Brain pericyte (primary cell): ENCODE measurements around the gene NCAPH2.
"Not testable (repeated sequence)": the region's sequence is repeated elsewhere in the genome, so short reads cannot be mapped to it uniquely, and the experiment has no call there.

Experiments
- DNase-seq: peaks from one replicate; pipeline ENCODE4 v3.0.0-alpha.2; 2012; ENCODE audit warnings: low read depth, low spot score

The NCAPH2 gene

GRCh38 chr22:50517495-50518260 is 9.7 kb downstream of the NCAPH2 start:
- no peak for DNase-seq

- no peak for DNase-seq
Measured at GRCh38 chr22:50518606-50519005, 10.6 kb downstream of the NCAPH2 start.

GRCh38 chr22:50519151-50519550 is 11.1 kb downstream of the NCAPH2 start:
- no peak for DNase-seq

GRCh38 chr22:50520184-50520583 is 12.2 kb downstream of the NCAPH2 start:
- not testable (repeated sequence) for DNase-seq

- no peak for DNase-seq
Measured at GRCh38 chr22:50520826-50521453, 12.9 kb downstream of the NCAPH2 start.

GRCh38 chr22:50521710-50522109 is 13.7 kb downstream of the NCAPH2 start:
- DNase-seq = no peak

GRCh38 chr22:50522208-50522805 is 14.3 kb downstream of the NCAPH2 start:
- no peak for DNase-seq

- no peak for DNase-seq
Measured at GRCh38 chr22:50522806-50523438, 14.9 kb downstream of the NCAPH2 start.

GRCh38 chr22:50523458-50523805 is 15.4 kb downstream of the NCAPH2 start:
- DNase-seq = no peak

- DNase-seq = no peak
Measured at GRCh38 chr22:50523806-50524675, 16.0 kb downstream of the NCAPH2 start.

- no peak for DNase-seq
Measured at GRCh38 chr22:50524676-50525103, 16.7 kb downstream of the NCAPH2 start.

GRCh38 chr22:50525104-50525857 is 17.3 kb downstream of the NCAPH2 start, which contains the start of gene SCO2:
SCO2 (minus strand) TSS chr22:50525598; CDS start chr22:50524411, 1,187 bp downstream.
- peak; percentile 89 for DNase-seq

- no peak for DNase-seq
Measured at GRCh38 chr22:50525858-50526107, 17.8 kb downstream of the NCAPH2 start.

GRCh38 chr22:50526108-50526833 is 18.2 kb downstream of the NCAPH2 start:
- DNase-seq = no peak

GRCh38 chr22:50526834-50527801 is 19.1 kb downstream of the NCAPH2 start:
- no peak for DNase-seq

- DNase-seq = no peak
Measured at GRCh38 chr22:50527921-50528681, 20.1 kb downstream of the NCAPH2 start.

- no peak for DNase-seq
Measured at GRCh38 chr22:50528682-50529415, 20.8 kb downstream of the NCAPH2 start.
